ENCODE measurements around the gene GRIK1.

The GRIK1 gene

DNA sequence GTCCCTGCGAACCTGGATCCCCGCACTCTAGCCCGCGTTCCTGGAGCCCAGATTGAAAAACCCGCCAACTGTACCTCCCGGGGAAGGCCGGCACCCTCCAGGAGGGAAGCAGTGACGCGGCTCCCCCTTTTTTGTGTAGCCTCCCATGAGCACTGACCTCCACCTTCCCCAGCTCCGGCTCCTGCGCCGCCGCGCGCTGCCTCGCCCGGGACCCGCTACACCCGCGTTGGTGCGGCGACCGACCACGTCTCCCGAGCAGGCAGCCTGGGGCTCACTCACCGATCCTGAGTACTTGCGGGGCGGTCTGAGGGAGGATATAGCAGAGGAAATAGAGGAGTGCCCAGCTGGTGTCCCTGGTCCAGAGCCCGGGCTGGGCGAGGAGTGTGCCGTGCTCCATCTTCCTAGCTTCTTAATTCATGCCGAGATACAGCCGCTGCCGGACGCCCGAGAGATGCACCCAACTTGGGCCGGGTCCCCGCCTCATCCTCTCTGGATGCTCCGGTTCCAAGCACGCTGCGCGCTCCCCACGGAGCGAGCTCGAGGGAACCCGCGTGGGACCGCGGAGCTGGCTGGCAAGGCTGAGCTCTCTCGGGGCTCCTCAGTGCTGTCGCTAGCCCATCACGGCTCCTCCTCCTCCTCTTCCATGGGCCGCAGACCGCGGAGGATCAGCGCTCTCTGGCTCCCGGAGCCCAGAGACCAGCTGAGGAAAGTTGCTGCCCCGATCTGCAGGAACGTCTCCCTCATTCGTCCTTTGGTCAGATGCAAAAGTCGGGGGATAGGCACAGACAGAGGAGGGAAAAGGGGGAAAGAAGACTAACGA is 482 bp downstream of the GRIK1 start:
- no peaks in the 10 kb centered on the region for H3K36me3 ChIP-seq
- peaks cover 65% of the 10 kb centered on the region for H3K27me3 ChIP-seq
- TF ChIP-seq, protein P1, sequence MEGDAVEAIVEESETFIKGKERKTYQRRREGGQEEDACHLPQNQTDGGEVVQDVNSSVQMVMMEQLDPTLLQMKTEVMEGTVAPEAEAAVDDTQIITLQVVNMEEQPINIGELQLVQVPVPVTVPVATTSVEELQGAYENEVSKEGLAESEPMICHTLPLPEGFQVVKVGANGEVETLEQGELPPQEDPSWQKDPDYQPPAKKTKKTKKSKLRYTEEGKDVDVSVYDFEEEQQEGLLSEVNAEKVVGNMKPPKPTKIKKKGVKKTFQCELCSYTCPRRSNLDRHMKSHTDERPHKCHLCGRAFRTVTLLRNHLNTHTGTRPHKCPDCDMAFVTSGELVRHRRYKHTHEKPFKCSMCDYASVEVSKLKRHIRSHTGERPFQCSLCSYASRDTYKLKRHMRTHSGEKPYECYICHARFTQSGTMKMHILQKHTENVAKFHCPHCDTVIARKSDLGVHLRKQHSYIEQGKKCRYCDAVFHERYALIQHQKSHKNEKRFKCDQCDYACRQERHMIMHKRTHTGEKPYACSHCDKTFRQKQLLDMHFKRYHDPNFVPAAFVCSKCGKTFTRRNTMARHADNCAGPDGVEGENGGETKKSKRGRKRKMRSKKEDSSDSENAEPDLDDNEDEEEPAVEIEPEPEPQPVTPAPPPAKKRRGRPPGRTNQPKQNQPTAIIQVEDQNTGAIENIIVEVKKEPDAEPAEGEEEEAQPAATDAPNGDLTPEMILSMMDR (IDR thresholded peaks at IDR 0.05) = no peak
- no peak overlapping the region for H3K4me3 ChIP-seq (ENCODE audit: low read depth in 1 of 2, low read length in 1 of 2)
- H3K9me3 ChIP-seq = no peaks in the 10 kb centered on the region
- no peaks in the 10 kb centered on the region for H3K4me1 ChIP-seq (ENCODE audit: control insufficient read depth in 1 of 2, insufficient read depth in 1 of 2, low read depth in 1 of 2, low read length in 1 of 2)
- no peak overlapping the region for H3K27ac ChIP-seq

DNA sequence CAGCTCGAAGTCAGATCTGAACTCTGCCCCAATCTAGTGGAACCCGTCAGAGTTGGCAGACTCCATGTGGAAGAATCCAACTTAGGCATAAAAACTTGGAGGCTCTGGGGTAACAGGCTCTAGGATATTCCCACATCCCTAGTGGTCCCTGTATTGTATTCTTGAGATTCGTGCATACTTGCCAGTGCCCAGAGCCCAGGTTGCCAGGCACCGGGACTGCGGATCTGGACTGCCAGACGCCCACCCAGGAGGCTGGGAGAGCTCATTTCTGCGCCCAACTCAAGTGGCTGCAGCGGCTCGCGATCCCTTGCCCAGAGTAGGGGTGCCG is 1.1 kb downstream of the GRIK1 start:
- TF ChIP-seq, protein P1 (IDR thresholded peaks at IDR 0.05) = no peak
- peaks cover 65% of the 10 kb centered on the region for H3K27me3 ChIP-seq
- no peak overlapping the region for H3K27ac ChIP-seq
- no peaks in the 10 kb centered on the region for H3K4me1 ChIP-seq (ENCODE audit: control insufficient read depth in 1 of 2, insufficient read depth in 1 of 2, low read depth in 1 of 2, low read length in 1 of 2)
- H3K36me3 ChIP-seq = no peaks in the 10 kb centered on the region
- no peak overlapping the region for H3K4me3 ChIP-seq (ENCODE audit: low read depth in 1 of 2, low read length in 1 of 2)
- no peaks in the 10 kb centered on the region for H3K9me3 ChIP-seq

DNA sequence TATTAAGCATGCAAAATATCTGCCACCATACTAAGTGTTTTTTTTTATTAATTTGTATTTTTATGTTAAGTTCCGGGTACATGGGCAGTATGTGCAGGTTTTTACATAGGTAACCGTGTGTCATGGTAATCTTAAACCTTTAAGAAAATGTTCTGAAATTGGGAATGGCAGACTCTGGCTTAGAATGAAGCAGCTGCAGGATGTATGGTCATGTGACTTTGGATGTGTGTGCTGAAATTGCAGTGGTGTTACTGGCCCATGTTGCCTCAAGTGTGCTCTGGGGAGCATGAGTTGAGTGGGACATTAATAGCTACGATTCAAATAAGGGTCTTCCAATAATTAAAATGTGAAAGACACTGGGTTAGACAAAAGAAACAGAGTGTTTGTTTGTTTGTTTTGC is 6.7 kb downstream of the GRIK1 start:
- Histone ChIP-seq H3K27ac (no peak overlapping the region), H3K4me1 (ENCODE audit: control insufficient read depth in 1 of 2, insufficient read depth in 1 of 2, low read depth in 1 of 2, low read length in 1 of 2) (no peaks in the 10 kb centered on the region), H3K9me3 (no peaks in the 10 kb centered on the region), H3K36me3 (no peaks in the 10 kb centered on the region), H3K4me3 (ENCODE audit: low read depth in 1 of 2, low read length in 1 of 2) (no peak overlapping the region), H3K27me3 (peaks cover 20% of the 10 kb centered on the region)
- TF ChIP-seq, protein P1 (IDR thresholded peaks at IDR 0.05) = no peak

DNA sequence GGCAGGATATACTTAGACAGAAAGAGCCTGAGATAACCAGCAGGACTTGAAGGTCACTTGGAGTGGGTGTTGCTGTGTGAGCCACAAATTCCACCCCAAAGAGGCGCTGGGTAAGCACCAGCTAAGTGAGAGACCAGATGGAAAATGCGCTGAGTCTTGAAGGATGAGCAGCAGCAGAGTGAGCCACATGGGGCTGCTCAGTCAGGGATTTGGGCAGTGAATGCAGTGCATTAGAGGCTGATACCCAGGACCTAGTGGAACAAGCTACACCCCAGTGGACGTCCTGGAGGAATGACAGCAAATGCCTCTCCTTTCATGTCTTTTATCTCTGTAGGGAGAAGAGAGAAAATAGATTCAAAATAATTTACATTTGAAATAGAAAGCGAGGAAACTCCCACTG is 11.3 kb downstream of the GRIK1 start:
- H3K27ac ChIP-seq = no peak overlapping the region
- no peaks in the 10 kb centered on the region for H3K27me3 ChIP-seq
- no peaks in the 10 kb centered on the region for H3K36me3 ChIP-seq
- H3K9me3 ChIP-seq = no peaks in the 10 kb centered on the region
- TF ChIP-seq, protein P1 (IDR thresholded peaks at IDR 0.05) = no peak
- H3K4me3 ChIP-seq (ENCODE audit: low read depth in 1 of 2, low read length in 1 of 2) = no peak overlapping the region
- H3K4me1 ChIP-seq (ENCODE audit: control insufficient read depth in 1 of 2, insufficient read depth in 1 of 2, low read depth in 1 of 2, low read length in 1 of 2) = no peaks in the 10 kb centered on the region

DNA sequence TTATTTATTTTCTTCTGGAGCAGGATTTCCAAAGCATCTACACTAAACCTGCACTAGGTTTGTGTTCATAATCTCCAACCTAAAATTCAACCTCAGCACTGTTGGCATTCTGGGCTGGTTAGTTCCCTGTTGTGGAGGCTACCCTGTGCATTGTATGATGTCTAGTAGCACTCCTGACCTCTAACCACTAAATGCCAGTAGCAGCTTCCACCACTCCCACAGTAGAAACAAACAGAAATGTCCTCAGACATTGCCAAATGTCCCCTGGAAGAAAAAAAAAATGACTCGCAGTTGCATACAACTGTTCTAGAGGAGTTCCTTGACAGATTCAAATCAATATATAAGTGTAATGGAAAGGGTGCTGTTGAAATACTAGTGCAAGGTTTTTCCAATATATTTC is 18.9 kb downstream of the GRIK1 start:
- Histone ChIP-seq H3K36me3 (no peaks in the 10 kb centered on the region), H3K27me3 (no peaks in the 10 kb centered on the region), H3K9me3 (no peaks in the 10 kb centered on the region), H3K4me1 (ENCODE audit: control insufficient read depth in 1 of 2, insufficient read depth in 1 of 2, low read depth in 1 of 2, low read length in 1 of 2) (no peaks in the 10 kb centered on the region), H3K4me3 (ENCODE audit: low read depth in 1 of 2, low read length in 1 of 2) (no peak overlapping the region), H3K27ac (no peak overlapping the region)
- TF ChIP-seq, protein P1 (IDR thresholded peaks at IDR 0.05) = no peak

All from neutrophil (primary cell).